Measurements from ENCODE around the gene NEK7. TPM values are rescaled to one million over a fixed set of nuclear protein-coding genes. Genes with fewer than 3 reads are reported as not detected.

Gene NEK7
- total and polyA plus RNA-seq, 2 of the 8 experiments (the other 6 are each of a cell fraction or from before 2014, with no cell fraction given): 5.1 to 10.0 TPM

DNA sequence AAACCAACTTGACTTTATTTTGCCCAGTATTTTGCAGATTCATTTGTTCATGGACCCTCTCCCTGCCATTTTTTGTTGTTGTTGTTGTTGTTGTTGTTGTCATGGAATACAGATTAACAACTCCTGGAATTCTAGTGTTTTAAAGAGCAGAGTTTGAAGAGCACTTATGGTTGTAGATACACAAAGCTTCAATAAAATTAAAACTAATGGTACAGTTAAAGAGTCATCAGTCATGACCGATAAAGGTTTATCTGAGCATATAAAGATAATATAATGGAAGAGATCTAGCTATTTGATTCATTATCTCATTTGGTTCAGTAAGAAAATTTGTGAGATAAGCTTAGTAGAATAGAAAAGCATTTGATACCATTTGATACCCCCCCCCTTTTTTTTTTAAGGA lies 21.8 kb downstream of the NEK7 start (continued):
- TF ChIP-seq KDM5A (IDR thresholded peaks at IDR 0.05; ENCODE audit: low read length) (no peak), NANOG (IDR thresholded peaks at IDR 0.05; ENCODE audit: insufficient read depth, low read depth, low read length, poor library complexity, severe bottlenecking) (no peak), HDAC2 (IDR thresholded peaks at IDR 0.05; ENCODE audit: borderline replicate concordance in 1 of 2, low read depth in 2 of 2, low read length in 2 of 2) (no peak), EZH2 (IDR thresholded peaks at IDR 0.05; ENCODE audit: low read depth, low read length, severe bottlenecking) (no peak), CTBP2 (IDR thresholded peaks at IDR 0.05; ENCODE audit: borderline replicate concordance, insufficient read depth, insufficient read length, low read length) (no peak)

Measured in H1 (cell line).